HG03439 (cell line): ENCODE data around the gene DLG2.

Experiments used
- ATAC-seq: cut with Tn5 transposase; IDR thresholded peaks from one replicate; pipeline ENCODE4 v1.9.1; 2021; ENCODE audit warnings: mild to moderate bottlenecking, moderate library complexity; ENCODE audit not compliant: unreplicated experiment

DLG2 gene

GRCh38 chr11:84103096-84103495, 1524.0 kb downstream of the DLG2 start:
- ATAC-seq = no peak

- ATAC-seq = no peak
Observed at GRCh38 chr11:84097186-84097585, 1530.0 kb downstream of the DLG2 start.

- no peak for ATAC-seq
Observed at GRCh38 chr11:84091212-84091986, 1535.7 kb downstream of the DLG2 start.

- ATAC-seq = no peak
Observed at GRCh38 chr11:84089072-84090057, 1537.8 kb downstream of the DLG2 start.

GRCh38 chr11:84071851-84072250, 1555.3 kb downstream of the DLG2 start:
- no peak for ATAC-seq

- ATAC-seq = no peak
Observed at GRCh38 chr11:84069048-84069447, 1558.1 kb downstream of the DLG2 start.

GRCh38 chr11:84061726-84062125, 1565.4 kb downstream of the DLG2 start:
- no peak for ATAC-seq

- ATAC-seq = no peak
Observed at GRCh38 chr11:84056653-84057376, 1570.3 kb downstream of the DLG2 start.

GRCh38 chr11:84045146-84045545, 1582.0 kb downstream of the DLG2 start:
- ATAC-seq = no peak

- no peak for ATAC-seq
Observed at GRCh38 chr11:84044706-84045105, 1582.4 kb downstream of the DLG2 start.

- no peak for ATAC-seq
Observed at GRCh38 chr11:84036664-84037194, 1590.4 kb downstream of the DLG2 start.

- no peak for ATAC-seq
Observed at GRCh38 chr11:84035645-84036044, 1591.5 kb downstream of the DLG2 start.

GRCh38 chr11:84034484-84034883, 1592.7 kb downstream of the DLG2 start:
- ATAC-seq = no peak

- ATAC-seq = no peak
Observed at GRCh38 chr11:84024266-84024665, 1602.9 kb downstream of the DLG2 start.

GRCh38 chr11:84022695-84023094, 1604.4 kb downstream of the DLG2 start:
- ATAC-seq = no peak

- ATAC-seq = no peak
Observed at GRCh38 chr11:84022201-84022600, 1604.9 kb downstream of the DLG2 start.

- ATAC-seq = no peak
Observed at GRCh38 chr11:84021291-84021690, 1605.9 kb downstream of the DLG2 start.

- no peak for ATAC-seq
Observed at GRCh38 chr11:84019571-84020194, 1607.5 kb downstream of the DLG2 start.

GRCh38 chr11:84014539-84014938, 1612.6 kb downstream of the DLG2 start:
- ATAC-seq = no peak

GRCh38 chr11:84012171-84012826, 1614.8 kb downstream of the DLG2 start:
- ATAC-seq = no peak
